Prostate gland (tissue), 2 donors: ENCODE measurements around the gene NFKBIL1. TPM values are rescaled to one million over a fixed set of nuclear protein-coding genes. Genes with fewer than 3 reads are reported as not detected.

ENCODE experiments used
- DNase-seq: peaks from one replicate; pipeline ENCODE4 v3.0.0-alpha.2; 2019; ENCODE audit warnings: low spot score
- H3K27ac ChIP-seq, 2 donors: fragments of 200-600 bp; sonication (generic); 2 replicates each; pipeline ENCODE4 v1.5.1; 2017 to 2019
- H3K27me3 ChIP-seq: fragments of 200-600 bp; sonication (generic); replicated peaks from 2 replicates; pipeline ENCODE4 v1.5.1; 2019; ENCODE audit not compliant: insufficient read depth
- H3K36me3 ChIP-seq, 2 donors: fragments of 200-600 bp; sonication (generic); 1 replicate in 1 of 2; 2 replicates in 1 of 2; pipeline versions ENCODE4 v1.5.1 to v1.8.1; 2017 to 2019
- H3K4me1 ChIP-seq: fragments of 200-600 bp; sonication (generic); replicated peaks from 2 replicates; pipeline ENCODE4 v1.5.1; 2019
- H3K4me3 ChIP-seq, 2 donors: fragments of 200-600 bp; sonication (generic); 2 replicates each; pipeline ENCODE4 v1.5.1; 2017 to 2019
- H3K9me3 ChIP-seq: fragments of 200-600 bp; sonication (generic); 2 replicates; pipeline ENCODE4 v1.5.1; 2017
- POLR2A ChIP-seq: fragments of 450-650 bp; IDR thresholded peaks from one replicate; pipeline ENCODE4 v1.6.1; 2016; ENCODE audit warnings: antibody characterized with exemption, mild to moderate bottlenecking
- POLR2AphosphoS5 ChIP-seq: sonication (generic); formaldehyde crosslinking; IDR thresholded peaks from one replicate; pipeline ENCODE4 v1.6.1; 2017; ENCODE audit warnings: antibody characterized with exemption
- WGBS: methylation state at CpG from one replicate; pipeline ENCODE4 v1.1.5; 2018; 5-methylcytosine and 5-hydroxymethylcytosine counted together
- intact Hi-C: fragments of 100-400 bp; cut with DNase I; formaldehyde crosslinking; loops from one replicate; pipeline ENCODE4 v1.14.2; 2022
- total RNA-seq, 2 donors: library from RNA; depleted of rRNA; stranded (reverse); fragments of >200 nt; gene quantifications; one replicate each; pipeline ENCODE4 v1.1.0, GENCODE V29; 2016
- TF ChIP-seq, protein P1 (sequence below), 4 experiments: fragments of 200-600 bp in 2 of 4; fragments of 450-650 bp in 2 of 4; sonication (generic) in 2 of 4; IDR thresholded peaks; 1 replicate in 3 of 4; 2 replicates in 1 of 4; pipeline ENCODE4 v1.5.1; 2016 to 2019; ENCODE audit warnings: antibody characterized with exemption in 4 of 4, mild to moderate bottlenecking in 2 of 4, moderate library complexity in 2 of 4

NFKBIL1 gene
- total RNA-seq, 2 donors from 2014 or later = 38.0 to 48.7 TPM

DNA sequence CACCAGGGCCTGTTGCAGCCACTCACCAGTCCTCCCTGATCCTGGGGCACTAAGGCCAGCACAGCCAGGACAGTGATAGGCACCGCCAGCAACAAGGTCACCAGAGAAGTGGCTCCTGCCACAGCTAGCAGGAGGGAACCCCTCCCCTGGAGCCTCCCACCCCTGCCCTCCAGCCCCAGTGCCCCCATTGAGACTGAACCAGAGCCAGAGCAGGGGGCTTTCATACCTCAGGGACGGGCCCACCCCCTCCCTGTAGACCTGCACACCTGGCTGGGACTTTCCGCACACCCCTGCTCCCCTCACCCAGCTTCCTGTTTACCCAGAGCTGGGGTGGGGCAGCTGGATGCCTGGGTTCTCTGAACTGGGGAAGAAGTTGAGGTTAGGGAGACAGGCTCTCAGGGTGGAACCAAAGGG lies 34.8 kb downstream of the NFKBIL1 start, which contains the start of gene LTB:
TSS of gene LTB (minus strand) at position 195 of the 414 bp plus-strand sequence. CDS start at position 188, 7 bp downstream.
- Histone ChIP-seq H3K4me3 (peak within 1 kb of the TSS; percentile 62 to 68), H3K27me3 (no peaks in the 10 kb centered on the region), H3K4me1 (no peaks in the 10 kb centered on the region), H3K36me3 (no peaks in the 10 kb centered on the region), H3K27ac (peak within 1 kb of the TSS; percentile 65 to 85), H3K9me3 (no peaks in the 10 kb centered on the region)
- no peak for DNase-seq
- intact Hi-C loops = no loop called here
- WGBS = 74% methylated on average over 3 of the region's 3 CpGs
- TF ChIP-seq POLR2A (no peak), POLR2AphosphoS5 (no peak)
- TF ChIP-seq, protein P1, sequence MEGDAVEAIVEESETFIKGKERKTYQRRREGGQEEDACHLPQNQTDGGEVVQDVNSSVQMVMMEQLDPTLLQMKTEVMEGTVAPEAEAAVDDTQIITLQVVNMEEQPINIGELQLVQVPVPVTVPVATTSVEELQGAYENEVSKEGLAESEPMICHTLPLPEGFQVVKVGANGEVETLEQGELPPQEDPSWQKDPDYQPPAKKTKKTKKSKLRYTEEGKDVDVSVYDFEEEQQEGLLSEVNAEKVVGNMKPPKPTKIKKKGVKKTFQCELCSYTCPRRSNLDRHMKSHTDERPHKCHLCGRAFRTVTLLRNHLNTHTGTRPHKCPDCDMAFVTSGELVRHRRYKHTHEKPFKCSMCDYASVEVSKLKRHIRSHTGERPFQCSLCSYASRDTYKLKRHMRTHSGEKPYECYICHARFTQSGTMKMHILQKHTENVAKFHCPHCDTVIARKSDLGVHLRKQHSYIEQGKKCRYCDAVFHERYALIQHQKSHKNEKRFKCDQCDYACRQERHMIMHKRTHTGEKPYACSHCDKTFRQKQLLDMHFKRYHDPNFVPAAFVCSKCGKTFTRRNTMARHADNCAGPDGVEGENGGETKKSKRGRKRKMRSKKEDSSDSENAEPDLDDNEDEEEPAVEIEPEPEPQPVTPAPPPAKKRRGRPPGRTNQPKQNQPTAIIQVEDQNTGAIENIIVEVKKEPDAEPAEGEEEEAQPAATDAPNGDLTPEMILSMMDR (IDR thresholded peaks at IDR 0.05) = no peak

DNA sequence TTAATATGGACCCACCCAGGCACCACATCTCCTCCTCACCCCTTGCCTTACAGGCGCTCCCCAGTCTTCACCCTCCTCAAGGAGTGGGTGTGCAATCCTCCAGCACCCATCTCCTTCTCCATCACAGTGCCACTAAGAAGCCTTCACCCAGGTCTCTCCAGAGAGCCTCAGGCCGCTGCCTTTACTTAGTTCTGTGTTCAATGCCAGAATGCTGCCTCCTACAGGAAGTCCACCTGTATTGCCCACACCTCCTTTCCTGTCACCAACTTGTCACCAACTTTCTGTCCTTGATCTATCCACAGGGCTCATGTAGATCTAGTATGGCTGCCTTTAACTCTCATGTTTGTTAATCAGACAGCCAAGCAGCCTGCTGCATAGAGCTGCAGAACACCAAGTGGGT lies 38.1 kb downstream of the NFKBIL1 start:
- 77% methylated on average over 2 of the region's 2 CpGs for WGBS
- no peak for DNase-seq
- intact Hi-C loops = no loop called here
- Histone ChIP-seq H3K9me3 (no peaks in the 10 kb centered on the region), H3K27ac (no peak overlapping the region), H3K4me3 (no peak overlapping the region), H3K4me1 (no peaks in the 10 kb centered on the region), H3K36me3 (no peaks in the 10 kb centered on the region), H3K27me3 (no peaks in the 10 kb centered on the region)
- no peak for TF ChIP-seq POLR2AphosphoS5
- TF ChIP-seq, protein P1 (IDR thresholded peaks at IDR 0.05) = no peak
- no peak for TF ChIP-seq POLR2A

DNA sequence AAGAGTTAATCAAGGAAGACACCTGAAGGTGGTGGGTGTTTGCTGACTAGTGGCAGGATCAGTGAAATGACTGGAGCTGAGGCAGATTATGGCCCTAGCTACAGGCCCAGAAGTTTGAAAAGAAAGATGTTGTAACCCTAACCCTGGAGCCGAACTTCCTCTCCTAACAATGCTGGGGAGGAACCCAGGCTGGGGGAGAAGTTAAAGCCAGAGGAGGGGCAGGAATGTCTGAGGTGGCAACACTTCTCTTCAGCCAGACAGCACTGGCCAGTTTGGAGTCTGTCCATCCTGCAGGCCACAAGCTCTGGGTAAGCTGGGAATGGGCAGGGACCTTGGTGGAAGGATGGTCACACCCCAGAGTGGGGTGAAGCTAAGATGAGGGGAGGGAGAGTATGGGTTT lies 38.6 kb downstream of the NFKBIL1 start, which contains the start of gene LST1:
TSS of gene LST1 (plus strand) at position 270 of the 400 bp plus-strand sequence. CDS start 1,023 bp downstream, outside the sequence.
- 59% methylated on average over 1 of the region's 1 CpG for WGBS
- H3K36me3 ChIP-seq = no peaks in the 10 kb centered on the region
- H3K27me3 ChIP-seq = no peaks in the 10 kb centered on the region
- TF ChIP-seq POLR2AphosphoS5 (no peak), POLR2A (no peak)
- TF ChIP-seq, protein P1 (IDR thresholded peaks at IDR 0.05) = no peak
- intact Hi-C loops = no loop called here
- no peak for DNase-seq
- no peaks in the 10 kb centered on the region for H3K9me3 ChIP-seq
- H3K27ac ChIP-seq = no peak within 1 kb of the TSS
- no peaks in the 10 kb centered on the region for H3K4me1 ChIP-seq
- no peak within 1 kb of the TSS for H3K4me3 ChIP-seq

DNA sequence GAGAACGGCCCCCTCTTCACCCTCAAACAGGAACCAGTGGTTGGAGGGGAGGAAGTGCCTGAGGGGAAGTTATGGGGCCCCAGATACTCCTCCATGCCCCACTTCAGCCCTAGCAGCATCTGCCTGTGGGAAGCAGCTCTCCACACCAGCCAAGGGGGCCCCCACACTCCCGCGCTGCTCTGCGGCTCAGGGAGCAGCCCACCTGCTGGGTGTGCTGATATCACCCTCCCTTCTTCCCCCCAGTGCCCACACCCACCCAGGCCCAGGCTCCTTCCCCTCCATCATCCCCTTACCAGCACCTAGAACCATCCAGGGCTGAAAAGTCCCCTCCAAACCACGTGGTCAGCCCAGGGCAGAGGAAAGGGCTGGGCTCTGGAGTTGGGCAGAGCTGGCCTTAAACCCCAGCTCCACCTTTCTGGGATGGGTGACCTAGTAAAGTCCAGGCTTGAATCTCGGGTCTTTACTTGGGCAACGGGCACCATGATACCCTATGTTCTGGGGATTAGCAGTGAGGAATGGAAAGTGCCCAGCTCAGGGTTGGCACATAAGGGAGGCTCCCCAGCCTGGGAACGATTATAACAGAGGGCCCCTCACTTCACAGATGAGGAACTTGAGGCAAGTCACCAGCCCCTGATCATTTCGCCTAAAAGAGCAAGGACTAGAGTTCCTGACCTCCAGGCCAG lies 39.3 kb downstream of the NFKBIL1 start:
- Histone ChIP-seq H3K36me3 (no peaks in the 10 kb centered on the region), H3K27me3 (no peaks in the 10 kb centered on the region), H3K9me3 (no peaks in the 10 kb centered on the region), H3K4me1 (no peaks in the 10 kb centered on the region), H3K27ac (no peak overlapping the region), H3K4me3 (no peak overlapping the region)
- no peak for TF ChIP-seq POLR2AphosphoS5
- TF ChIP-seq, protein P1 (IDR thresholded peaks at IDR 0.05) = no peak
- TF ChIP-seq POLR2A = no peak
- no peak for DNase-seq
- intact Hi-C loops = no loop called here
- 60% methylated on average over 9 of the region's 9 CpGs for WGBS
